Activated CD8-positive, alpha-beta memory T cell treated with anti-CD3 and anti-CD28 coated beads for 1 hour (primary cell): ENCODE data around the gene SP3.

Experiments used
- DNase-seq, 2 donors: peaks; one replicate each; pipeline ENCODE4 v3.0.0-alpha.2; 2020; ENCODE audit warnings: low read depth in 1 of 2; ENCODE audit errors: extremely low read depth in 1 of 2

Gene SP3

GRCh38 chr2:173860566-173860965 is 104.6 kb downstream of the SP3 start:
- no peak for DNase-seq

- no peak for DNase-seq
These were observed 105.1 kb downstream of the SP3 start for GRCh38 chr2:173860082-173860481.

- no peak for DNase-seq
These were observed 106.9 kb downstream of the SP3 start for GRCh38 chr2:173858291-173858731.
